ENCODE results near the gene DHRS11.
"Not testable (repeated sequence)": the region's sequence is repeated elsewhere in the genome, so short reads cannot be mapped to it uniquely, and the experiment has no call there.

- not testable (repeated sequence) for TF ChIP-seq POLR2A, CTCF (IDR thresholded peaks at IDR 0.05)
Measured at GRCh38 chr17:36605028-36605427, 13.3 kb downstream of the DHRS11 start.

All from esophagus squamous epithelium (tissue), 4 donors.